ENCODE data around the gene ISCA1. TPM values are rescaled to one million over a fixed set of nuclear protein-coding genes. Genes with fewer than 3 reads are reported as not detected.

ISCA1 gene
- total RNA-seq, 6 donors from 2014 or later = 8.0 to 34.1 (median 19.3) TPM

DNA sequence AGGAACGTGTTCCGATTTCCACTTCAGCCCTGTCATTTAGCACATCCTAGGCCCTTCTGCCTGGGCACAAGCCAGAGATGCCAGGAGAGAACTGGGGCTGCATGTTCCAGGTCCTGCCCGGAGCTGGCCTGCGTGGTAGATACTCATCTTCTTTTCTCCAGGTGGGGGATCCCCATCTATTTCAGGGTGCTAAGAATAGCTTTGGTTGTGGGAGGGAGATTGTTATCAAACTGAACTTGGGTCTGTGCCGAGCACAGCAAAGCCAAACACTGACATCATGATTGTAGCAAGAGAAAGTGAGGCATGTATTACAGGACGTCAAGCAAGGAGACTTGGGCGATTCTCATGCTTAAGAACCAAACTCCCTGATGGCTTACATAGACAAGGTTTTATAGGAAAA lies 41.1 kb downstream of the ISCA1 start:
- no peaks in the 10 kb centered on the region for H3K27me3 ChIP-seq
- no peak for TF ChIP-seq EP300 (IDR thresholded peaks at IDR 0.05)
- TF ChIP-seq, protein P1, sequence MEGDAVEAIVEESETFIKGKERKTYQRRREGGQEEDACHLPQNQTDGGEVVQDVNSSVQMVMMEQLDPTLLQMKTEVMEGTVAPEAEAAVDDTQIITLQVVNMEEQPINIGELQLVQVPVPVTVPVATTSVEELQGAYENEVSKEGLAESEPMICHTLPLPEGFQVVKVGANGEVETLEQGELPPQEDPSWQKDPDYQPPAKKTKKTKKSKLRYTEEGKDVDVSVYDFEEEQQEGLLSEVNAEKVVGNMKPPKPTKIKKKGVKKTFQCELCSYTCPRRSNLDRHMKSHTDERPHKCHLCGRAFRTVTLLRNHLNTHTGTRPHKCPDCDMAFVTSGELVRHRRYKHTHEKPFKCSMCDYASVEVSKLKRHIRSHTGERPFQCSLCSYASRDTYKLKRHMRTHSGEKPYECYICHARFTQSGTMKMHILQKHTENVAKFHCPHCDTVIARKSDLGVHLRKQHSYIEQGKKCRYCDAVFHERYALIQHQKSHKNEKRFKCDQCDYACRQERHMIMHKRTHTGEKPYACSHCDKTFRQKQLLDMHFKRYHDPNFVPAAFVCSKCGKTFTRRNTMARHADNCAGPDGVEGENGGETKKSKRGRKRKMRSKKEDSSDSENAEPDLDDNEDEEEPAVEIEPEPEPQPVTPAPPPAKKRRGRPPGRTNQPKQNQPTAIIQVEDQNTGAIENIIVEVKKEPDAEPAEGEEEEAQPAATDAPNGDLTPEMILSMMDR (IDR thresholded peaks at IDR 0.05) = no peak
- no peak for TF ChIP-seq POLR2AphosphoS5 (IDR thresholded peaks at IDR 0.05)
- no peak for TF ChIP-seq POLR2A (IDR thresholded peaks at IDR 0.05)
- no peak overlapping the region for H3K4me3 ChIP-seq
- no peak for DNase-seq
- H3K9me3 ChIP-seq = no peaks in the 10 kb centered on the region
- no peaks in the 10 kb centered on the region for H3K36me3 ChIP-seq
- H3K4me1 ChIP-seq = no peaks in the 10 kb centered on the region
- no peak overlapping the region for H3K27ac ChIP-seq
- no peak for ATAC-seq (ENCODE audit: low FRiP score in 2 of 2)
- 64 to 74% methylated on average over 7 of the region's 7 CpGs for WGBS, 2 donors

DNA sequence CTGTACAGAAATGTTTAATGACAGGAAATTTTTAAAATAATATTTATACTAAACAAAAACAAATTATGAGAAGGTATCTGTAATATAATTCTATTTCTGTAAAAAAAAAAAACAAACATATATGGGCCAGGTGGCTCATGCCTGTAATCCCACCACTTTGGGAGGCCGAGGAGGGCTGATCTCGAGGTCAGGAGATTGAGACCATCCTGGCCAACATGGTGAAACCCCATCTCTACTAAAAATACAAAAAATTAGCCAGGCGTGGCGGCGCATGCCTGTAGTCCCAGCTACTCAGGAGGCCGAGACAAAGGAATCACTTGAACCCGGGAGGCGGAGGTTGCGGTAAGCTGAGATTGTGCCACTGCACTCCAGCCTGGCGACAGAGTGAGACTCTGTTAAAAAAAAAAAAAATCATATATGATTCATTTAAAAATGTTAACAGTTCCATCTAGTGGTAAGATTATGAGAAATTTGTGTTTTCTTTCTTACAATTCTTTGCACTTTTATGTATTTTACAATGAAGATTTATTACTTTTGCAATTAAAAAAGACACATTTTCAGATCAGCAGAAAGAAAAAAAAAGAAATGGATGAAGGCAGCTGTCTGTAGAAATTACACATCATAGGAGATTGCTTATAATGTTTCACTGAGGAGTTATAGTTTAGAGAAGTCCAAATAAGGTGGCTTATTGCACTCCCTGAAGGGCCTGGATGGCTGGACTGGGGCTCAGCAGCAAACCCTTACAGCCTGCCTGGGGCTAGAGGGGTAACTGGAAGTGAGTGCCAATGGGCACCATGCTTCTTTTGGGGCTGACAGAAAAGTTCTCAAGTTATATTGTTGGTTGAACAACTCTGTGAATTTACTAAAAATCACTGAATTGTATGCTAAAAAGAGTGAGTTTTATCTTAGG lies 43.2 kb downstream of the ISCA1 start:
- TF ChIP-seq POLR2AphosphoS5 (IDR thresholded peaks at IDR 0.05) = no peak
- TF ChIP-seq, protein P1 (IDR thresholded peaks at IDR 0.05) = no peak
- TF ChIP-seq EP300 (IDR thresholded peaks at IDR 0.05) = no peak
- TF ChIP-seq POLR2A (IDR thresholded peaks at IDR 0.05) = no peak
- DNase-seq = no peak
- 62 to 76% methylated on average over 10 of the region's 10 CpGs for WGBS, 2 donors

DNA sequence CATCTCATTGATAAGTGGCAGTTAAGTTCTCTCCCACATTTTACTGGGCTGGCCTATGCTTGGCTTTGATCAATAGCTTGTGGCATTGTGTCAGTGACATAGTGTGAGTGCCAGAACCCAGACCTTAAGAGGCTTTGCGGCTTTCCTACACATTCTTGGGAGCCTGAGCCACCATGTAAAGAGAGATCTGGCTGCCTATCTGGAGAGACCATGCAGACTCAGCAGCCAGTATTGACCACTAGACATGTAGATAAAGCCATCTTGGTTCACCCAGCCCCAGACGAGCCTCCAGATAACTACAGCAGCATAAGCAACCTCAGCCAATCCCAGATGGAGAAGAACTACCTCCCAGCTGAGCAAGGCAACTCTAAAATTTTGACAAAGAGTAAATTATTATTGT lies 51.5 kb downstream of the ISCA1 start:
- Histone ChIP-seq H3K36me3 (no peaks in the 10 kb centered on the region), H3K4me3 (no peak overlapping the region), H3K27ac (no peak overlapping the region), H3K9me3 (no peaks in the 10 kb centered on the region), H3K27me3 (no peaks in the 10 kb centered on the region), H3K4me1 (no peaks in the 10 kb centered on the region)
- no peak for ATAC-seq (ENCODE audit: low FRiP score in 2 of 2)
- WGBS, 2 donors = 79 to 100% methylated on average over 2 of the region's 2 CpGs
- no peak for TF ChIP-seq POLR2A (IDR thresholded peaks at IDR 0.05)
- TF ChIP-seq POLR2AphosphoS5 (IDR thresholded peaks at IDR 0.05) = no peak
- TF ChIP-seq EP300 (IDR thresholded peaks at IDR 0.05) = no peak
- TF ChIP-seq, protein P1 (IDR thresholded peaks at IDR 0.05) = no peak
- DNase-seq = no peak

More for the DNA sequence above, 43.2 kb downstream of the ISCA1 start:
- no peak for ATAC-seq (ENCODE audit: low FRiP score in 2 of 2)
- Histone ChIP-seq H3K9me3 (no peaks in the 10 kb centered on the region), H3K36me3 (no peaks in the 10 kb centered on the region), H3K4me1 (no peaks in the 10 kb centered on the region), H3K27ac (no peak overlapping the region), H3K27me3 (no peaks in the 10 kb centered on the region), H3K4me3 (no peak overlapping the region)

DNA sequence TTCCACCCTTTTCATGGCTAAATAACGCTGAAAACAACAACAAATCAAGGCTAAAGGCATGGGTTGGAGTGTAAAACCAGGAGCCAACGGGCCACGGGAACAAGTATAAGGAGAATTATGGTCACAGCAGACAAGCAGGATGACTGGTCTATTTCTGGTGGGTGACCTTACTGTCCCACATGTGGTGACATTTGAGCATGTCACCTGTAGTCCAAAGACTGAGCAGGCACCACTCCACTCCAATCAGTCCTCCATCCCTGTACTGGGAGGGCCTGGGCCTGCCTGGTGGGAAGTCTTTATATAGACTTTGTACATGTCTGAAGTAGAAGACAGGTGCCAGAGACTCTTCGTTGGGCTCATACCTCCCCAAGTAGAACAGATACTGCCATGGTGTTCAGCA lies 59.7 kb downstream of the ISCA1 start:
- no peaks in the 10 kb centered on the region for H3K4me1 ChIP-seq
- no peaks in the 10 kb centered on the region for H3K27me3 ChIP-seq
- no peak overlapping the region for H3K4me3 ChIP-seq
- no peak for ATAC-seq (ENCODE audit: low FRiP score in 2 of 2)
- no peaks in the 10 kb centered on the region for H3K36me3 ChIP-seq
- H3K9me3 ChIP-seq = no peaks in the 10 kb centered on the region
- H3K27ac ChIP-seq = no peak overlapping the region
- TF ChIP-seq POLR2A (IDR thresholded peaks at IDR 0.05) = no peak
- TF ChIP-seq POLR2AphosphoS5 (IDR thresholded peaks at IDR 0.05) = no peak
- TF ChIP-seq EP300 (IDR thresholded peaks at IDR 0.05) = no peak
- TF ChIP-seq, protein P1 (IDR thresholded peaks at IDR 0.05) = no peak
- WGBS, 2 donors = 92 to 95% methylated on average over 4 of the region's 4 CpGs
- no peak for DNase-seq

Measured in upper lobe of left lung (tissue), 6 donors.